OCI-LY3 (cell line): ENCODE measurements around the gene WDPCP.

Source experiments
- H2AFZ ChIP-seq: fragments of 200-600, 300-600 bp; shearing (Covaris generic); 2 replicates; pipeline ENCODE4 v1.6.0; 2014; ENCODE audit warnings: antibody characterized with exemption, low read depth, low read length
- H3K27ac ChIP-seq: fragments of 200-600, 300-600 bp; sonication (generic); 2 replicates; pipeline ENCODE4 v1.5.1; 2014; ENCODE audit warnings: mild to moderate bottlenecking, low read length, moderate library complexity, mixed read lengths
- H3K27me3 ChIP-seq: fragments of 200-600, 300-600 bp; sonication (generic); 2 replicates; pipeline ENCODE4 v1.6.1; 2014; ENCODE audit warnings: low read depth, low read length, mixed read lengths
- H3K36me3 ChIP-seq: fragments of 200-600, 300-600 bp; sonication (generic); replicated peaks from 2 replicates; pipeline ENCODE3; 2014; ENCODE audit warnings: low read depth, low read length, mixed read lengths
- H3K4me1 ChIP-seq: fragments of 300-600, 200-600 bp; sonication (generic); 2 replicates; pipeline ENCODE4 v1.6.1; 2014; ENCODE audit warnings: low read length, mixed read lengths
- H3K4me2 ChIP-seq: fragments of 200-600, 300-600 bp; sonication (generic); 2 replicates; pipeline ENCODE4 v1.6.1; 2014; ENCODE audit warnings: low read length, mixed read lengths
- H3K4me3 ChIP-seq: fragments of 300-600, 200-600 bp; sonication (generic); 2 replicates; pipeline ENCODE4 v1.5.1; 2014; ENCODE audit warnings: antibody characterized with exemption, mild to moderate bottlenecking, low read length, moderate library complexity
- H3K79me2 ChIP-seq: fragments of 300-600, 200-600 bp; shearing (Covaris generic); 2 replicates; pipeline ENCODE4 v1.6.1; 2014; ENCODE audit warnings: mild to moderate bottlenecking, low read length, mixed read lengths
- H3K9ac ChIP-seq: fragments of 300-600, 200-600 bp; shearing (Covaris generic); 2 replicates; pipeline ENCODE4 v1.6.0; 2014; ENCODE audit warnings: mild to moderate bottlenecking, low read length, moderate library complexity
- H3K9me3 ChIP-seq: fragments of 200-600, 300-600 bp; shearing (Covaris generic); 2 replicates; pipeline ENCODE4 v1.6.1; 2014; ENCODE audit warnings: low read length, mixed read lengths; ENCODE audit not compliant: insufficient read depth
- H4K20me1 ChIP-seq: fragments of 200-600, 300-600 bp; sonication (generic); 2 replicates; pipeline ENCODE4 v1.6.1; 2016; ENCODE audit warnings: low read length, mixed read lengths; ENCODE audit not compliant: insufficient read depth
- CTCF ChIP-seq: fragments of 200-600, 300-600 bp; sonication (generic); IDR thresholded peaks from 2 replicates; pipeline ENCODE4 v1.5.1; 2014; ENCODE audit warnings: antibody characterized with exemption, low read length, low read depth
- EZH2phosphoT487 ChIP-seq: fragments of 200-600 bp; shearing (Covaris generic); IDR thresholded peaks from 2 replicates; pipeline ENCODE4 v1.6.1; 2018; ENCODE audit warnings: antibody characterized with exemption, mixed run types, low read depth

Gene WDPCP

GRCh38 chr2:63096491-63096890 is 491.8 kb downstream of the WDPCP start:
- Histone ChIP-seq H3K4me2 (no peak overlapping the region), H3K4me1 (no peaks in the 10 kb centered on the region), H3K27ac (no peak overlapping the region), H3K4me3 (no peak overlapping the region), H3K9me3 (no peaks in the 10 kb centered on the region), H3K79me2 (no peaks in the 10 kb centered on the region), H2AFZ (no peak overlapping the region), H3K9ac (no peak overlapping the region), H3K36me3 (no peaks in the 10 kb centered on the region), H3K27me3 (no peaks in the 10 kb centered on the region), H4K20me1 (no peaks in the 10 kb centered on the region)
- TF ChIP-seq CTCF = no peak
- no peak for TF ChIP-seq EZH2phosphoT487

- H3K4me1 ChIP-seq = no peaks in the 10 kb centered on the region
- H3K9ac ChIP-seq = no peak overlapping the region
- H3K9me3 ChIP-seq = no peaks in the 10 kb centered on the region
- no peak overlapping the region for H2AFZ ChIP-seq
- H3K79me2 ChIP-seq = no peaks in the 10 kb centered on the region
- no peak overlapping the region for H3K4me2 ChIP-seq
- H3K36me3 ChIP-seq = no peaks in the 10 kb centered on the region
- TF ChIP-seq CTCF (no peak), EZH2phosphoT487 (no peak)
- no peaks in the 10 kb centered on the region for H3K27me3 ChIP-seq
- H4K20me1 ChIP-seq = no peaks in the 10 kb centered on the region
- no peak overlapping the region for H3K4me3 ChIP-seq
- H3K27ac ChIP-seq = no peak overlapping the region
Observed at GRCh38 chr2:63093502-63093901, 494.8 kb downstream of the WDPCP start.

GRCh38 chr2:63092857-63093256 is 495.4 kb downstream of the WDPCP start:
- Histone ChIP-seq H3K4me1 (no peaks in the 10 kb centered on the region), H3K4me3 (no peak overlapping the region), H4K20me1 (no peaks in the 10 kb centered on the region), H3K79me2 (no peaks in the 10 kb centered on the region), H3K4me2 (no peak overlapping the region), H3K9ac (no peak overlapping the region), H3K27me3 (no peaks in the 10 kb centered on the region), H3K9me3 (no peaks in the 10 kb centered on the region), H3K27ac (no peak overlapping the region), H3K36me3 (no peaks in the 10 kb centered on the region), H2AFZ (no peak overlapping the region)
- TF ChIP-seq CTCF (no peak), EZH2phosphoT487 (no peak)

GRCh38 chr2:63092401-63092800 is 495.9 kb downstream of the WDPCP start:
- H3K27ac ChIP-seq = no peak overlapping the region
- no peak overlapping the region for H3K4me3 ChIP-seq
- no peaks in the 10 kb centered on the region for H4K20me1 ChIP-seq
- H3K27me3 ChIP-seq = no peaks in the 10 kb centered on the region
- no peaks in the 10 kb centered on the region for H3K79me2 ChIP-seq
- no peak for TF ChIP-seq EZH2phosphoT487
- no peak for TF ChIP-seq CTCF
- no peak overlapping the region for H3K4me2 ChIP-seq
- H3K9me3 ChIP-seq = no peaks in the 10 kb centered on the region
- H3K9ac ChIP-seq = no peak overlapping the region
- H3K36me3 ChIP-seq = no peaks in the 10 kb centered on the region
- H3K4me1 ChIP-seq = no peaks in the 10 kb centered on the region
- H2AFZ ChIP-seq = no peak overlapping the region
